ENCODE measurements around the gene CASQ1.

The CASQ1 gene

DNA sequence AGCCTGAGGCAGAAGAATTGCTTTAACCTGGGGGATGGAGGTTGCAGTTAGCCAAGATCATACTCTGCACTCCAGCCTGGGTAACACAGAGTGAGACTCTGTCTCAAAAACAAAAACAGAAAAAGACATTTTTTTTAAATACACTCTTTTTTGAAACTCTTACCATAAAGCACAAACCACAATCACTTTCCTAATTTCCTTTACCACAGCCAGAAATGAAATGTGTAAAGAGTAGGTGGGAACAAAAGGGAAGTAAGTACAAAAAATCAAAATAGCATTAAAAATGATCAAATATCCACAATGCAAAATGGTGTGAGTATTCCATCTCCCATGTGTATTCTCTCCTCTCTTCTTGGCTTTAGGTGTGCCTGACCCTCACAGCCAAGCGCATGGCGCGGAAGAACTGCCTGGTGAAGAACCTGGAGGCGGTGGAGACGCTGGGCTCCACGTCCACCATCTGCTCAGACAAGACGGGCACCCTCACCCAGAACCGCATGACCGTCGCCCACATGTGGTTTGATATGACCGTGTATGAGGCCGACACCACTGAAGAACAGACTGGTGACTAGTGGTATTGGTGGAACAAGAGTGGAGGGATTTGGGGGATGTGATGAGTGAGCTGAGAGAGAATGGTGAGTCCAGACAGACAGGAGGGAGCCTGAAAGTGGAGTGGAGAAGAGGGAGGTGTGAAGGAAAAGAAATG is 24.1 kb upstream of the CASQ1 start:
- DNase-seq (ENCODE audit: extremely low spot score): no peak
- POLR2A ChIA-PET: no interaction called here
- TF ChIP-seq, protein P1, sequence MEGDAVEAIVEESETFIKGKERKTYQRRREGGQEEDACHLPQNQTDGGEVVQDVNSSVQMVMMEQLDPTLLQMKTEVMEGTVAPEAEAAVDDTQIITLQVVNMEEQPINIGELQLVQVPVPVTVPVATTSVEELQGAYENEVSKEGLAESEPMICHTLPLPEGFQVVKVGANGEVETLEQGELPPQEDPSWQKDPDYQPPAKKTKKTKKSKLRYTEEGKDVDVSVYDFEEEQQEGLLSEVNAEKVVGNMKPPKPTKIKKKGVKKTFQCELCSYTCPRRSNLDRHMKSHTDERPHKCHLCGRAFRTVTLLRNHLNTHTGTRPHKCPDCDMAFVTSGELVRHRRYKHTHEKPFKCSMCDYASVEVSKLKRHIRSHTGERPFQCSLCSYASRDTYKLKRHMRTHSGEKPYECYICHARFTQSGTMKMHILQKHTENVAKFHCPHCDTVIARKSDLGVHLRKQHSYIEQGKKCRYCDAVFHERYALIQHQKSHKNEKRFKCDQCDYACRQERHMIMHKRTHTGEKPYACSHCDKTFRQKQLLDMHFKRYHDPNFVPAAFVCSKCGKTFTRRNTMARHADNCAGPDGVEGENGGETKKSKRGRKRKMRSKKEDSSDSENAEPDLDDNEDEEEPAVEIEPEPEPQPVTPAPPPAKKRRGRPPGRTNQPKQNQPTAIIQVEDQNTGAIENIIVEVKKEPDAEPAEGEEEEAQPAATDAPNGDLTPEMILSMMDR (IDR thresholded peaks at IDR 0.05; ENCODE audit: control extremely low read depth, extremely low read depth, low read depth, missing control alignments): no peak
- CTCF ChIA-PET: interaction anchor here (1.2 to 1.5 kb wide), 4 partner anchors 9 to 64 kb away, joined by 3 to 5 read pairs (median 3); no protein-coding TSS in a partner anchor

DNA sequence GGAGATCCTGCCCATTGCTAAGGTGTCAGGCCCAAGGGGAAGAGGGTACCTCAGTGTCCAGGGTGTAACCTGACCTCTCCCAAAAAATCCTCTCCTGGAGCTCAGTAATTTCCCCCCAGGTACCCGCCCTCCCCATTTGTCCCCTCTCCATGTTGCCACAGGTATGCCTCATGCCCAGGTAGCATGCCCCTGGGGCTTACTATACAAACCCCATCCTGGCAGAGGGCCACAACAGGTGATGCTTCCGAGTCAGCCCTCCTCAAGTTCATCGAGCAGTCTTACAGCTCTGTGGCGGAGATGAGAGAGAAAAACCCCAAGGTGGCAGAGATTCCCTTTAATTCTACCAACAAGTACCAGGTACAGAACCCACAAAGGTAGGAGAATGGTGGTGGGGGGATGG is 23.3 kb upstream of the CASQ1 start:
- POLR2A ChIA-PET: no interaction called here
- TF ChIP-seq, protein P1 (IDR thresholded peaks at IDR 0.05; ENCODE audit: control extremely low read depth, extremely low read depth, low read depth, missing control alignments): no peak
- DNase-seq (ENCODE audit: extremely low spot score): no peak
- CTCF ChIA-PET: interaction anchor here (0.8 to 2.9 kb wide), 6 partner anchors 9 to 210 kb away, joined by 3 to 12 read pairs (median 4); no protein-coding TSS in a partner anchor

DNA sequence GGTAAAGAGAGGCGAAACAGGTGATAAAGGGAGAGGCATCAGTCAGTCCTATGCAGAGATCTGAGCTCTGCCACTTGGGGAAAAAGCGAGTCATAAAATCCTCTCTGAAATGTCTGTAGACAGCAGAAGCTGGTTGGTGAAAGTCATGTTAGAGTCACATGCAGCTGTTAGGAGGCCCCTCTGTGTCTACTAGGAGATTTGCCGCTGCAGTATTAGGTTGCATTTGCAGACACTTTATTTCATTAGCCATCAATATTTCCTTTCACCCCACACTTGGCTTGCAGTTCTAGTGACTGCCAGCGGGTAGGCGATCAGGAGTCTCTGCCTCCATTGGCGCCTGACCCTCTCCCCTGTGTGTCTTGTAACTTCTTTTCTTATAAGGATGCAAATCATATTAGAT is 22.8 kb upstream of the CASQ1 start:
- TF ChIP-seq, protein P1 (IDR thresholded peaks at IDR 0.05; ENCODE audit: control extremely low read depth, extremely low read depth, low read depth, missing control alignments): no peak
- POLR2A ChIA-PET: no interaction called here
- CTCF ChIA-PET: interaction anchor here (0.8 to 2.9 kb wide), 7 partner anchors 8 to 209 kb away, joined by 3 to 12 read pairs (median 4); no protein-coding TSS in a partner anchor
- no peak for DNase-seq (ENCODE audit: extremely low spot score)

DNA sequence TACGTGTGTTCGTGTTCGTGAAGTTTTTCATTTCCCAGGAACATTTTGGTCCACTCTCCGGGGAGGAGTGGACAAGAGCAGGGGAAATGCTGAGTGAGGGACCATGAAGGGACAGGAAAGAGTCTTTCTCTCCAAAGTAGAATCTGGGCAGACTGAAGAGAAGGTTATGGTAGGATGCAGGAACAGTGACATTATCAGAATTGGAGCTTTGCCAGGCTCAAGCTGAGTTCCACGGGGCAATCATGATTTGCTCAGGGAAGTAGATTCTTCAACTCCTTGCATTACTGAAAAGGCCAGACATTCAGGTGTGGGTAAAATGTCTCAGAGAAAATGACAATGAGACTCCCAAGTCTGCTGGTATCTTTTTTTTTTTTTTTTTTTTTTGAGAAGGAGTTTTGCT is 22.4 kb upstream of the CASQ1 start:
- ChIA-PET CTCF (interaction anchor here (1.0 to 2.9 kb wide), 4 partner anchors 15 to 209 kb away, joined by 3 to 12 read pairs (median 4); no protein-coding TSS in a partner anchor), POLR2A (no interaction called here)
- DNase-seq (ENCODE audit: extremely low spot score): no peak
- TF ChIP-seq, protein P1 (IDR thresholded peaks at IDR 0.05; ENCODE audit: control extremely low read depth, extremely low read depth, low read depth, missing control alignments): no peak

DNA sequence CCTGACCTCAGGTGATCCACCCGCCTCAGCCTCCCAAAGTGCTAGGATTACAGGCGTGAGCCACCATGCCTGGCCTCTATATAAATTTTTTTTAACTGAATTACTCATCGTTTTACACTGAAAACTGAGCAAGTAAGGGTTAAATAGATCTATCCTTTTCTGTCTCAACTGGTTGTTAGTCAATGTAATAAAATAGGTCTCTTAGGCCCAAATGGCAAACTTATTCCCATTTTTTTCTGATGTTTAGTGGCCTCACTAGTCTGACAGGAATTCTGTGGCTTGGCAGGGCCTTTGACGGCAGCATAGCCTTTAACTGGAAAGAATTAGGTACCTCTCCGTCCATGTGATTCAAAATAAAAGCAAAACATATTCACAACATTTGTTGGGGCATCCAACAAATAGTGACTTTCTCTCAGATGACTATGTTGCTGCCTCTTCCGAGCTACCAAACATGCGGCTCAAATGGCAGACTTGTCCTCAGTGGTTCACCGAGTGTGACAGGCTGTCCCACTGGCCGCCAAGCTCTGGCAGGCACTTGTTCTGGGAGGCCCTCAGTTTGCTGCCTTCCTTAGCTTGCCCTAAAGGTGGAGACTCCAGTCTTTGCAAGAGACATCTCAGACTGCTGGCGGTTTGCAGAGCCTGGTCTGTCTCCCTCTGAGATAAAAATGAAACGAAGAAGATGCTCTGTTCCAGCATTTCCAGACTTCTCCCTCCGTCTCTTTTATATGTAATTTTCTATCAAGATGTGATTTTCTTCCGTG is 21.6 kb upstream of the CASQ1 start:
- ChIA-PET CTCF (interaction anchor here (0.9 to 2.9 kb wide), 12 partner anchors 11 to 208 kb away, joined by 3 to 12 read pairs (median 4); no protein-coding TSS in a partner anchor), POLR2A (no interaction called here)
- TF ChIP-seq, protein P1 (IDR thresholded peaks at IDR 0.05; ENCODE audit: control extremely low read depth, extremely low read depth, low read depth, missing control alignments): no peak
- DNase-seq (ENCODE audit: extremely low spot score): no peak

DNA sequence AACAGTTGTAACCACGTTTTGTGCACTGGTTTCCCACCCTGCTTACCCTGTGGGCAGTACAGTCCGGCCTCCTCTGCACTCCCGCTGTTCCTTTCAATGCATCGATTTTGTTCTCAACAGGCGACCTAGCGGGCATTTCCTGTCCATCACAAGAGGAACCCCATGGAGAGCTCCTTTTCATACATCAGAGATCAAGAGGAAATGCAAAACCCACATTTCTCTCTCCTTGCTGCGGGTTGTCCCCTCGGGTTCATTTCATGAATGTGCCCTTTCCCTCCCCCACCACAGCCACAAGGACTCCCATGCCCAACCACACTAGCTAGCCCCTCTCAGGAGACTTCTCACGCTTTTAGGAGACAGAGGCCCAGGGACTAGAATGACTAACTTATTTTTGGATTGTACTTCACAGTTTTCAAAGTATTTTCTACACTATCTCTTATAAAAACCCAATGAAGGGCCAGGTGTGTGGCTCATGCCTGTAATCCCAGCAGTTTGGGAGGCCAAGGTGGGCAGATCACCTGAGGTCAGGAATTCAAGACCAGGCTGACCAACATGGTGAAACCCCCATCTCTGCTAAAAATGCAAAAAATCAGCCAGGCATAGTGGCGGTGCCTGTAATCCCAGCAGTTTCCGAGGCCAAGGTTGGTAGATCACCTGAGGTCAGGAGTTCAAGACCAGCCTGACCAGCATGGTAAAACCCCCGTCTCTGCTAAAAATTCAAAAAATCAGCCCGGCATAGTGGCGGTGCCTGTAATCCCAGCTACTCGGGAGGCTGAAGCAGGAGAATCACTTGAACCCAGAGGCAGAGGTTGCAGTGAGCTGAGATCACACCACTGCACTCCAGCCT is 20.6 kb upstream of the CASQ1 start:
- CTCF ChIA-PET: interaction anchor here (0.9 to 3.4 kb wide), 12 partner anchors 10 to 207 kb away, joined by 3 to 12 read pairs (median 5); no protein-coding TSS in a partner anchor
- TF ChIP-seq, protein P1 (IDR thresholded peaks at IDR 0.05; ENCODE audit: control extremely low read depth, extremely low read depth, low read depth, missing control alignments): no peak
- POLR2A ChIA-PET: no interaction called here
- peak; percentile 46 for DNase-seq (ENCODE audit: extremely low spot score)
